ENCODE results near the gene AUH.

DNA sequence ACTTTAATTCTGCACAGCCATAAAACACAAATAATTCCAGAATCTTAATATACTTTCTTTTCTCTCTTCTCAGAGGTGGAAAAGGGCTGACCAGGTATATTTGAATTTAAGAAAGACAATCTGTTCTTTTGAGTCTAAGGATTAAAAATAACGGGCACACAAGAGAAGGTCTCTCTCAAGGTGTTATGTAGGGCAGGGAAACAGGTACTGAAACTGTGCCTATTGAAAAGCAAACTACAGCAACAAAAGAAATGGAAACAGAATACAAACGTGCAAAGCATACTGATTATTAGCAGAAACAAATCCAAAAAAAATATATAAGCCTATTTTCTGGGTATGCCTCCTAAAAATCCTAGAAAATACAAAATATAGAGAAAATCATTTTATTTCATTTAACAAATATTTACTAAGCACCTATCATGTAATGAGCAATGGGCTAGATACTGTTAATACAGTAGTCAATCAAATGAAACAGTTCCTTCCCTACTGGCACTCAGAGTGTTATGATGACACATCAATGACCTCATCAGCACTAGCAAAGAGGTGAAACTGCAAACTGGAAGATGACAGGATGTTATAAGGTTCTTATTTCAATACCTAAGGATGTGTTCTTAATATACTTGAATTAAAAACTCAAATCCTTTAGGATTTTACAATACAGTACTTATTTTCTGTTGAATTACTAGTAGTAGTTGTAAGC lies 87.7 kb downstream of the AUH start:
- TF ChIP-seq POLR2AphosphoS5 (IDR thresholded peaks at IDR 0.05; ENCODE audit: borderline replicate concordance, low read depth, low read length) = no peak
- TF ChIP-seq EZH2 (IDR thresholded peaks at IDR 0.05) = no peak
- no peak for TF ChIP-seq FOXP2 (optimal IDR thresholded peaks at IDR 0.05; ENCODE audit: control extremely low read depth, extremely low read length, insufficient read depth)
